ENCODE results near the gene RB1. TPM values are rescaled to one million over a fixed set of nuclear protein-coding genes. Genes with fewer than 3 reads are reported as not detected.

The RB1 gene
- total and polyA plus RNA-seq, 2 experiments from 2014 or later: 25.5 to 31.0 TPM

GRCh38 chr13:48527955-48528354, 224.4 kb downstream of the RB1 start:
- Histone ChIP-seq H3K9me3 (ENCODE audit: low read depth) (no peaks in the 10 kb centered on the region), H3K9me2 (ENCODE audit: insufficient read depth) (no peaks in the 10 kb centered on the region), H3K79me2 (ENCODE audit: insufficient read depth) (peaks cover 18% of the 10 kb centered on the region), H3F3A (ENCODE audit: insufficient read depth) (no peaks in the 10 kb centered on the region), H3K9ac (no peak overlapping the region), H3K4me1 (ENCODE audit: insufficient read depth) (0 out of 2 replicates have a peak, but pooled peaks cover 3% of the 10 kb centered on the region), H3K27me3 (replicated peaks; ENCODE audit: insufficient read depth) (no peaks in the 10 kb centered on the region), H3K27ac (no peak overlapping the region), H3K4me3 (no peak overlapping the region), H3K4me2 (ENCODE audit: unreplicated experiment) (no peak overlapping the region), H4K20me1 (ENCODE audit: insufficient read depth) (no peaks in the 10 kb centered on the region), H2AFZ (no peak overlapping the region), H3K36me3 (ENCODE audit: low read depth) (no peaks in the 10 kb centered on the region)
- TF ChIP-seq EZH2 (IDR thresholded peaks at IDR 0.05; ENCODE audit: insufficient read depth, poor library complexity, severe bottlenecking): no peak
- TF ChIP-seq EZH2phosphoT487 (IDR thresholded peaks at IDR 0.05; ENCODE audit: insufficient read depth, low read depth): no peak
- no peak for DNase-seq
- WGBS, 2 experiments (ENCODE audit: low coverage in 1 of 2, low lambda C conversion rate in 2 of 2, missing lambda C conversion rate in 2 of 2): 98% methylated on average over 2 of the region's 2 CpGs
- in situ Hi-C loops (cut with MboI): no loop called here

GRCh38 chr13:48528720-48529119, 225.2 kb downstream of the RB1 start:
- peaks cover 18% of the 10 kb centered on the region for H3K79me2 ChIP-seq (ENCODE audit: insufficient read depth)
- no peak overlapping the region for H3K27ac ChIP-seq
- no peaks in the 10 kb centered on the region for H3K36me3 ChIP-seq (ENCODE audit: low read depth)
- in situ Hi-C loops (cut with MboI): no loop called here
- no peak overlapping the region for H3K4me2 ChIP-seq (ENCODE audit: unreplicated experiment)
- H3K9me3 ChIP-seq (ENCODE audit: low read depth): no peaks in the 10 kb centered on the region
- no peak overlapping the region for H2AFZ ChIP-seq
- TF ChIP-seq EZH2phosphoT487 (IDR thresholded peaks at IDR 0.05; ENCODE audit: insufficient read depth, low read depth) (no peak), EZH2 (IDR thresholded peaks at IDR 0.05; ENCODE audit: insufficient read depth, poor library complexity, severe bottlenecking) (no peak)
- 0 out of 2 replicates have a peak, but pooled peaks cover 3% of the 10 kb centered on the region for H3K4me1 ChIP-seq (ENCODE audit: insufficient read depth)
- DNase-seq: no peak
- H3K9ac ChIP-seq: no peak overlapping the region
- WGBS, 2 experiments (ENCODE audit: low coverage in 1 of 2, low lambda C conversion rate in 2 of 2, missing lambda C conversion rate in 2 of 2): 95 to 100% methylated on average over 3 of the region's 3 CpGs
- no peaks in the 10 kb centered on the region for H3K27me3 ChIP-seq (replicated peaks; ENCODE audit: insufficient read depth)
- H3K9me2 ChIP-seq (ENCODE audit: insufficient read depth): no peaks in the 10 kb centered on the region
- no peak overlapping the region for H3K4me3 ChIP-seq
- H3F3A ChIP-seq (ENCODE audit: insufficient read depth): peaks cover 5% of the 10 kb centered on the region
- H4K20me1 ChIP-seq (ENCODE audit: insufficient read depth): no peaks in the 10 kb centered on the region

GRCh38 chr13:48530833-48531232, 227.3 kb downstream of the RB1 start:
- WGBS, 2 experiments (ENCODE audit: low coverage in 1 of 2, low lambda C conversion rate in 2 of 2, missing lambda C conversion rate in 2 of 2): 94 to 98% methylated on average over 6 of the region's 6 CpGs

More at GRCh38 chr13:48530833-48531232, 227.3 kb downstream of the RB1 start:
- Histone ChIP-seq H3K79me2 (ENCODE audit: insufficient read depth) (peaks cover 18% of the 10 kb centered on the region), H3K4me3 (no peak overlapping the region), H3K9me2 (ENCODE audit: insufficient read depth) (no peaks in the 10 kb centered on the region), H3K27me3 (replicated peaks; ENCODE audit: insufficient read depth) (no peaks in the 10 kb centered on the region), H4K20me1 (ENCODE audit: insufficient read depth) (no peaks in the 10 kb centered on the region), H3K4me2 (ENCODE audit: unreplicated experiment) (no peak overlapping the region), H3K9me3 (ENCODE audit: low read depth) (no peaks in the 10 kb centered on the region), H3K4me1 (ENCODE audit: insufficient read depth) (0 out of 2 replicates have a peak, but pooled peaks cover 3% of the 10 kb centered on the region), H2AFZ (peak overlapping the region; percentile 94; the same call in 1 of the 2 replicates), H3F3A (ENCODE audit: insufficient read depth) (peaks cover 15% of the 10 kb centered on the region), H3K36me3 (ENCODE audit: low read depth) (no peaks in the 10 kb centered on the region), H3K9ac (no peak overlapping the region), H3K27ac (no peak overlapping the region)
- TF ChIP-seq EZH2 (IDR thresholded peaks at IDR 0.05; ENCODE audit: insufficient read depth, poor library complexity, severe bottlenecking) (no peak), EZH2phosphoT487 (IDR thresholded peaks at IDR 0.05; ENCODE audit: insufficient read depth, low read depth) (no peak)
- no peak for DNase-seq
- in situ Hi-C loops (cut with MboI): no loop called here

Small RNA genes lying within 50 kb of the gene (small RNA-seq; reads per million reads assigned to genes)
- gene RF00017 (ENCODE audit: low read depth, low replicate concordance): not detected

Other genes starting within 250 kb of the RB1 start
- gene MED4, start 208.6 kb upstream of the RB1 start, total RNA-seq (2014; rRNA removed; shearing (Covaris generic)): 31.9 and 33.1 TPM in 2 replicates
- gene MED4, start 208.6 kb upstream of the RB1 start, polyA plus RNA-seq (2016; fragmentation: Nextera tagmentation; extraction: Ambion mirVana): 64.7 and 66.1 TPM in 2 replicates
- 263 and 295 TPM in 2 replicates for gene ITM2B, start 70.5 kb upstream of the RB1 start, total RNA-seq (2014; rRNA removed; shearing (Covaris generic))
- gene ITM2B, start 70.5 kb upstream of the RB1 start, polyA plus RNA-seq (2016; fragmentation: Nextera tagmentation; extraction: Ambion mirVana): 689 and 690 TPM in 2 replicates
- gene LPAR6, start 109.4 kb downstream of the RB1 start, total RNA-seq (2014; rRNA removed; shearing (Covaris generic)): 2.8 and 8.1 TPM in 2 replicates
- gene LPAR6, start 109.4 kb downstream of the RB1 start, polyA plus RNA-seq (2016; fragmentation: Nextera tagmentation; extraction: Ambion mirVana): 3.8 and 6.6 TPM in 2 replicates
- 8.0 and 20.4 TPM in 2 replicates for gene RCBTB2, start 229.3 kb downstream of the RB1 start, total RNA-seq (2014; rRNA removed; shearing (Covaris generic))
- 9.1 and 9.4 TPM in 2 replicates for gene RCBTB2, start 229.3 kb downstream of the RB1 start, polyA plus RNA-seq (2016; fragmentation: Nextera tagmentation; extraction: Ambion mirVana)